Activated T-helper 17 cell treated with anti-CD3 and anti-CD28 coated beads, Interleukin-2, amount 50 U/mL, for 72 hours (primary cell): ENCODE results near the gene PARD6A. TPM values are rescaled to one million over a fixed set of nuclear protein-coding genes. Genes with fewer than 3 reads are reported as not detected.

ENCODE experiments used
- ATAC-seq: fragments of 150-1000 bp; cut with Tn5 transposase; replicated peaks from 2 replicates; pipeline ENCODE4 v1.10.0; 2021; ENCODE audit warnings: mild to moderate bottlenecking, moderate library complexity
- H3K27ac Mint-ChIP-seq: one replicate; pipeline ENCODE4 v1.8.0; 2022; ENCODE audit warnings: mixed read lengths
- H3K27me3 Mint-ChIP-seq: one replicate; pipeline ENCODE4 v1.8.0; 2022; ENCODE audit warnings: mixed read lengths
- H3K36me3 Mint-ChIP-seq: one replicate; pipeline ENCODE4 v1.8.0; 2022; ENCODE audit warnings: low read depth, mild to moderate bottlenecking, mixed read lengths
- H3K4me1 Mint-ChIP-seq: one replicate; pipeline ENCODE4 v1.8.0; 2022; ENCODE audit warnings: mixed read lengths
- H3K4me3 Mint-ChIP-seq: one replicate; pipeline ENCODE4 v1.8.0; 2022; ENCODE audit warnings: mild to moderate bottlenecking, mixed read lengths
- H3K9me3 Mint-ChIP-seq: one replicate; pipeline ENCODE4 v1.8.0; 2022; ENCODE audit warnings: mixed read lengths
- total RNA-seq, 2 donors: library from RNA; stranded (reverse); gene quantifications; one replicate each; pipeline ENCODE4 v1.2.3, GENCODE V29; 2022

PARD6A gene
- total RNA-seq, 2 donors from 2014 or later: 10.7 to 16.5 TPM

DNA sequence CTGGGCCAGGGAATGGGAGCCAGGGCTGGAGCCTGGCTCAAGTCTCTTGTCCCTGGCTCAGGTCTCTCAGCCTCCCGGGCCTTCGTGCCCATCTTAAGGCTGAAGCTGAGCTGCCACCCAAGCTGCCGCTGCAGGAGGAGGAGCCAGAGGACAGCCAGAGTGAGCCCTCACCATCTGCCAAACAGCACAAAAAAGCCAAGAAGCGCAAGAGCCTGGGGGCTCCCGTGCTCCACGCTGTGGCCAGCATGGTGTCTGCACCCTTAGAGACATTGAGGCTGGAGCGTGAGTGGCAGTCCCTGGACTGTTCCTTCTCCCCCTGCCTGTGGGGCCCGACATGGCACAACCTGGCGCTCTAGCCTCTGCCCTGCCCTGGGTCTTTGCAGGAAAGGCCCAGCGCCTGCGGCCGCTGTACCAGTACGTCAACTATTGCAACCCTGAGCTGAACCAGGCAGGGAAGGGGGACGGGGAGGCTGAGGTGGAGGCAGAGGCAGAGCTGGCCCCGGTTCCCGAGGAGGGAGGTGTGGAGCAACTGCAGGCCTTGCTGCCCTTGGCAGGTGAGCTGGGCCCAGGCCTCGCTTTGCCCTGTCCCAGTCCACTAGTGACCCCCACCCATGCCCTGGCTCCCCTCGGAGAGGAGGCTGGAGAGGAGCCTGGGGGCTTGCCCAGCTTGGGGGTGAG lies 7.2 kb downstream of the PARD6A start:
- no peak overlapping the region for H3K27ac Mint-ChIP-seq
- H3K9me3 Mint-ChIP-seq: no peaks in the 10 kb centered on the region
- ATAC-seq: peak; percentile 82
- H3K27me3 Mint-ChIP-seq: no peaks in the 10 kb centered on the region
- peak overlapping the region; percentile 77 for H3K4me3 Mint-ChIP-seq
- no peaks in the 10 kb centered on the region for H3K36me3 Mint-ChIP-seq
- peaks cover 14% of the 10 kb centered on the region for H3K4me1 Mint-ChIP-seq

DNA sequence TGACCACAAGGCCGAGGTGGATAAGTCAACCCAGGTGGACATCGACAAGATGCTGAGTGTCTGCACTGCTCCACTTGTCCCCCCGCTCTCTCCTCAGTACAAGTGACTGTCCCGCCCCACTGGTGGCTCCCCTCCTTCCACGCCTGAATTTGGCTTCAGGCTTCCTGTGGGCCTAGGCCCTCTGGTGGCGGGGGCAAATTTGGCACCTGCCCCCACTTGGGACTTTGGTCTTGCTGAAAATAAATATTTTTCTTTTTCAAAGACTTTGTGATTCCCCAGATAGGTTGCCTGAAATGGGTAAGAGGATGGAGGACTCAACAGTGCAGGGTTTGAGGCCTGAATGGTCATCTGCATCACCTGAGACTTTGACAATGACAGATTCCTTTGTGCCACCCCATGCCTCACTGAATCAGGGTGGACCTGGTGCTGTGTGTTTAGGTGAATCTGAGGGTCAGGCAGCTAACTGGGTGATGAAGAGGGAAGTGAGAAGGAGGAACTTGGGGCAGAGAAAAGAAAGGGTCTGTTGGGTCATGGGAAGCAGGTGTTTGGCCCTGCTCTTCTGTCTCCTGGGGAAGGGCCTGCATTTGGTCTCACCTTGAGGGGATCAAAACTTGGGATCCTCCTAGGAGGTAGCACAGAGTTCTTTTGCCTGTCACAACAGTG lies 7.9 kb downstream of the PARD6A start:
- H3K9me3 Mint-ChIP-seq: no peaks in the 10 kb centered on the region
- H3K4me3 Mint-ChIP-seq: no peak overlapping the region
- H3K4me1 Mint-ChIP-seq: peaks cover 14% of the 10 kb centered on the region
- ATAC-seq: no peak
- no peaks in the 10 kb centered on the region for H3K27me3 Mint-ChIP-seq
- H3K27ac Mint-ChIP-seq: no peak overlapping the region
- no peaks in the 10 kb centered on the region for H3K36me3 Mint-ChIP-seq

DNA sequence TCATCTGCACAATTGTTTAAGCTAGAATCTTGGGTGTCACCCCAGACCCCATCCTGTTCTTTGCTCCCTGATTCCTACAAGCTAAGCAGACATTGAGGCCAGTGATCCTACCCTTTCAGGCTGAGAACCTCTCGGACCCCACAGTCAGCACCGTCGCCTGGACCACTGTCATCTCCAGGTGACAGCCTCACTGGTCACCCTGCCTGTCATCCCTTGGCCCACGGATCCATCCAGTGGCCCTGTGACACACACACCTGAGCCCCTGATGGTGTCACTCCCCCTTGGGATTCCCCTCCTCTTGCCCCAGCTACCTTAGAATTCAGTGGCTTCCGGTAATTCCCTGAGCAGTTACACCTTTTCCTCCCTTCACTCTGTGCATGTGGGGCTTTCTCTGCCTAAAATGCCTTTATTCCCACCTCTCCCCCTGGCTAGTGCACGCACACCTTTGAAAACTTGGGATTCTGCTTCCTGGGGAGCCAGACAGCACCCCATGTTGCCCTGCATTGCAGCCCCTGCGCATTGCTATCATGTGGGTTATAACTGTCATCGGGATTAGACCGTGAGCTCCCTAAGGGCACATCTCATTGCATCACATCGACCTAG lies 8.8 kb downstream of the PARD6A start:
- Mint-ChIP-seq H3K36me3 (no peaks in the 10 kb centered on the region), H3K4me3 (no peak overlapping the region), H3K27ac (no peak overlapping the region), H3K9me3 (no peaks in the 10 kb centered on the region), H3K4me1 (peaks cover 10% of the 10 kb centered on the region), H3K27me3 (no peaks in the 10 kb centered on the region)
- ATAC-seq: no peak

DNA sequence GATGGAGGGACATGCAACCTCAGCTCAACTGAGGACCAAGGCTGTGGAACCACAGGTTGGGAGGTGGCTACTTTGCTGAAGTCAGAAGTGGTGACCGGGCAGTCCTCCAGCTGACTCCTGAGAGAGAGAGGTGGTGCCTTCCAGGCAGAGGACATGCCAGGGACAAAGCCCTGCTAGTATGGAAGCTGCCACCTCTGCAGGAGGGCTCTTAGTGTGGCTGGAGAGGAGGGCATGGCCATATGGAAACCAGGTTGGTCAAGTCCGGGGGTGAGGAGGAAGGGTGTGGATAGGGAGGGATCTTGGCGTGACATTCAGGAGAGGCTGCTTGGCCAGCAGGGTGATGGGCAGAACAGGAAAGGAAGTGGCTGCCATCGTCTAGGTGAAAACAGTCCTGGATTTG lies 11.5 kb downstream of the PARD6A start:
- Mint-ChIP-seq H3K9me3 (no peaks in the 10 kb centered on the region), H3K4me3 (no peak overlapping the region), H3K4me1 (peaks cover 5% of the 10 kb centered on the region), H3K27me3 (no peaks in the 10 kb centered on the region), H3K27ac (no peak overlapping the region), H3K36me3 (no peaks in the 10 kb centered on the region)
- ATAC-seq: no peak

DNA sequence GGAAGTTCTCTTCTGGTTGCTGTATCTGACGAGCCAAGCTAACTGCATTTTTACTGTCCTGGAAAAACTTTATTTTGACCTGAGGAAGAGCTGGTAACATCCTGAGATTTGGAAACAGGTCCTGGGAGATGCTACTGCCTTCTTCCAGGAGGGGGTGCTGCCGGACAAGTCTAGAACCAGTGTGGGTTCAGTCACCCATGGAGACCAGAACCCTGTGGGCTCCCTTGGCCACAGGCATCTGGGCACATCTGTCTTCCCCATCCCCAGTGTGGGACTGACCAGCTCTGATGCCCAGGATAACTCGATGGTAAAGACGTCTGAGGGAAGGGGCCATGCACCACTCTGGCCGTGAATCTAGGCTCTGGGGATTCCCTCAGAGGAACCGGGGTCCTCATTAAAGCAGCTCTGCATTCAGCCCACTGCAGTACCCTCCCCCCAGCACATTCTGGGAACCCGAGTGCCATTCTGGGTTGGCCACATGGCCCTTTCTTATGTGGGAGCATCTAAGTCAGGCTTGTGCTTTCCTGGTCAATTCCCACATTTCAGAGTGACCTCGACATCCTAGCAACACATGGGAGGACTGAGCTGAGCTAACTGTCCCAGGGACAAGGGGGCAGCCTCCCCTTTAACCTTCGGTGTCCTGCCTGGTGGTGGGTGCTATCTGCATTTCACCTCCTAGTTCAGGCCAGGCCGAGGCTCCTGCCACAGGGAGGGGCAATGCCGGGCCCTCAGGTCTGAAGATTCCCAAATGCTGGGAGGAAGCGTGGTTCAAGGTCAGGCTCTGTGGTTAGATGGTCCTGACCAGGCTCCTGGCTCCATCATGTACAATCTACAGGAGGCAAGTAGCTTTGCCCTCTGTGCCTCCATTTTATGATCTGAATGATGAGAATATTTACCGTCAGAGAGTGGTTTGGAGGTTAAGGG lies 12.2 kb downstream of the PARD6A start:
- no peak overlapping the region for H3K4me3 Mint-ChIP-seq
- H3K27me3 Mint-ChIP-seq: no peaks in the 10 kb centered on the region
- peaks cover 5% of the 10 kb centered on the region for H3K4me1 Mint-ChIP-seq
- H3K36me3 Mint-ChIP-seq: no peaks in the 10 kb centered on the region
- ATAC-seq: peak; percentile 53
- H3K27ac Mint-ChIP-seq: peak overlapping the region; percentile 75
- H3K9me3 Mint-ChIP-seq: no peaks in the 10 kb centered on the region

DNA sequence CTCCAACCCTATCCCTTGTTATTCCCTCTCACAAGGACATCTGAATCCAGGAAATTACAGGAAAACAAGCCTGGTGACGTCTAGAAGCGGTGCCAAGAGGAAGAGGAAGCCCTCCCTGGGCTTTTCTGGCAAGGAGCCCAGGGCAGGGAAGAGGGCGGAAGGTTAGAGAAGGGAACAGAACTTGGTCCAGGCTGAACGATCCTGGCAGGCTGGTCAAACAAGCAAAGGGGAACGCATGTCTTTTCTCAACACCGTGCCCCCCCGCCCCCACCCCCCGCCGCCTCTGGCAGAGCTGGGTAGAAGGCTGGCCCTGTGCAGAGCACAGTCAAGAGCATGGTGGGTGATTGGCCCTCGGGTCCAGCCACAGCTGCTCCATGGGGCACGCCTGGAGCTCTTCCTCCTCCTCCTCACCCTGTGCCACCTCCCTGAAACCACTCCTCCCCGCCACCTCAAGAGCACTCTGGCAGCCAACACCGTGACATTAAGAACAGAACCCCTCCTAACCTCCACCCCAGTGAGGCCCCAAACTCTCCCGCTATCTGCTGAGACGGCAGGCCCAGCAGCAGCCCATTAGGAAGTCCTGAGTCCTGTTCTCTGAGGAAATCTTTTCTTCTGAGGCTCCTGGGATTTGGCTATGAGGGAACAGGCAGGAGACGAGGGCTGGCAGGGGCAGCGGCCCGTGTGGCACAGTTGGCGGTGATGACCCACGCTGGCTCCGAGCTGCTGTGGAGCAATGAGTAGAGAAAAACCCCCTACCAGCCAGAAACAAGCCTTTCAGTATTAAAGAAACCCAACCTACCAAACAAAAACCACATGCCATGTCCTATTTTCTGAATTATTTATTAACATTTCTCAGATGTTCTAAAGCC lies 13.2 kb downstream of the PARD6A start:
- Mint-ChIP-seq H3K9me3 (no peaks in the 10 kb centered on the region), H3K27ac (peak overlapping the region; percentile 75), H3K27me3 (no peaks in the 10 kb centered on the region), H3K36me3 (no peaks in the 10 kb centered on the region), H3K4me1 (peaks cover 5% of the 10 kb centered on the region), H3K4me3 (no peak overlapping the region)
- ATAC-seq: no peak

DNA sequence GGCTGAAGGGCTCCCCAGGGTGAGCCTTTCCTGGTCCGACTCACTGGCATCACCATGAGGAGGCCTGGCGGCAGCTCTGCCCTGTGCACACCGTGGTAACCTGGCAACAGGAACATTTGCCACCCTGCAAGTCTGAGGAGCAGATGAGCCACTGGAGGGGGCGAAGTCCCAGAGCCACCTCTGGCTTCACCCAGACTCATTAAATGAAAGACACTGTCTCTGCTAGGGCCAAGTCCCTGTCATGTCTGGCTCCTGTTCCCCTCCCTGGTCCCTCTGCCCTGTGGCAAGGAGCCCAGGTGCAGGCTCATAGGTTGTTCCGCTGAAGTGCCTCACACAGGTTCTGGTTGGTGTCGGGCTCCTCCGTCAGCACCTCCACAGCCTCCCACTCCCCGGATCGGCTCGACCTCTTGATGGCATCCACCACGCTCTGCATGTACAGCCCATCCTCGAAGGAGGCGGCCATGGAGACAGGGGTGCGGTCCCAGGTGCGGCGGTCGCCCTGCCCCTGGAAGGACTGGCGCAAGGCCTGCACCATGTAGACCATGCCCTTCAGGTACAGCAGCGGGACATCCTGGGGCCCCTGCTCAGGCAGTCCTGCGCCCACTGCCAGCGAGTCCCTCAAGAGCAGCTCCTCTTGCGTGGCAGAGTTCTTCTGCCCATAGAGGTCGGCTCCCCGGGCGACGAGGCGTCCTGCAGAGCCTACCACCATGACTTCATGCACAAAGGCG lies 14.3 kb downstream of the PARD6A start:
- Mint-ChIP-seq H3K36me3 (no peaks in the 10 kb centered on the region), H3K4me1 (peaks cover under 1% of the 10 kb centered on the region), H3K4me3 (no peak overlapping the region), H3K9me3 (no peaks in the 10 kb centered on the region), H3K27me3 (no peaks in the 10 kb centered on the region), H3K27ac (peak overlapping the region; percentile 75)
- no peak for ATAC-seq

DNA sequence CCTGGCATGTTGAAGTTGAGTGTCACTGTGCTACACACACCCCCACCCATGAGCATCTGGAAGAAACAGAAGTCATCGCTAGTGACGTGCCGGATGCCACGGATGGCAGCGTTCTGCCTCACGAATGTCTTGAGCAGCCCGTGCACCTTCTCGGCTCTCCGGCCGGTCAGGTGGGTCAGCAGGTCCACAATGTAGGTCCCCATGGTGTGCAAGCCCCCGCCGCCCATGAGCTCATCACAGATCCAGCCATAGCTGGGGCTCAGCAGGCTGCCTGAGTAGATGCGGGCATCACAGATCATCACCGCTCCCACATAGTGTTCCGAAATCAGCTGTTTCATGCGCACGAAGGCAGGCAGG lies 14.8 kb downstream of the PARD6A start:
- no peaks in the 10 kb centered on the region for H3K27me3 Mint-ChIP-seq
- H3K4me3 Mint-ChIP-seq: no peak overlapping the region
- no peaks in the 10 kb centered on the region for H3K4me1 Mint-ChIP-seq
- H3K9me3 Mint-ChIP-seq: no peaks in the 10 kb centered on the region
- no peaks in the 10 kb centered on the region for H3K36me3 Mint-ChIP-seq
- H3K27ac Mint-ChIP-seq: no peak overlapping the region
- ATAC-seq: no peak

DNA sequence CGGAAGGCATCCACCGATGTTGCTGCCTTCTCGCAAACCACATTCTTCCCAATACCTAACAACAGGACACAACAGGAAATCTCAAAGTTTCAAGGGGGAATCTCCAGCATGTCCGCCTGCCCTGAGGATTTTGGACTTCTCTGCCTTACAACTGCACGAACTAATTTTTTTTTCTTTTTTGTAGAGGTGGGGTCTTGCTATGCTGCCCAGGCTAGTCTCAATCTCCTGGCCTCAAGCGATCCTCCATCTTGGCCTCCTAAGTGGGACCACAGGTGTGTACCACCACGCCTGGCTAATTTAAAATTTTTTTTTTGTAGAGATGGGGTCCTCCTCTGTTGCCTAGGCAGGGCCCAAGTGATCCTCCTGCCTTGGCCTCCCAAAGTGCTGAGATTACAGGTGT lies 15.2 kb downstream of the PARD6A start:
- Mint-ChIP-seq H3K9me3 (no peaks in the 10 kb centered on the region), H3K36me3 (no peaks in the 10 kb centered on the region), H3K27ac (no peak overlapping the region), H3K27me3 (no peaks in the 10 kb centered on the region), H3K4me3 (no peak overlapping the region), H3K4me1 (no peaks in the 10 kb centered on the region)
- no peak for ATAC-seq

DNA sequence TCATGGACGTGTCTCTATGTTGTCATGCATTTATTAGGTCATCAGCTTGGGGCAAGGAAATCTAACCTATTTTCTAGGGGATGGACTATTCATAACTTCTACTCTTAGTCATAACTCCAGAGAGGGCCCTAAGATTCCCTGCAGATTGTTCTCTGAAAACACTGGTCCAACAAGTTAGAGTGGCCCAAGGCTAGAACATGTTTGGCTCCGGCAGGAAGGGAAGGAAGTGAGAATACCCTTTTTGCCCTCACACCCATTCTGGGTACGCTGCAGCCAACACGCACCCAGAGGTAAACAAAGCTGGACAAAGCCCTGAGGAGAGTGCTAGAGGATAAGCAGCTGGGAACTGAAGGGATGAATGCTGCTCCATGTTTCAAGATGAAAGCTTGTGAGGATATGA lies 15.8 kb downstream of the PARD6A start:
- H3K4me1 Mint-ChIP-seq: no peaks in the 10 kb centered on the region
- no peak overlapping the region for H3K27ac Mint-ChIP-seq

DNA sequence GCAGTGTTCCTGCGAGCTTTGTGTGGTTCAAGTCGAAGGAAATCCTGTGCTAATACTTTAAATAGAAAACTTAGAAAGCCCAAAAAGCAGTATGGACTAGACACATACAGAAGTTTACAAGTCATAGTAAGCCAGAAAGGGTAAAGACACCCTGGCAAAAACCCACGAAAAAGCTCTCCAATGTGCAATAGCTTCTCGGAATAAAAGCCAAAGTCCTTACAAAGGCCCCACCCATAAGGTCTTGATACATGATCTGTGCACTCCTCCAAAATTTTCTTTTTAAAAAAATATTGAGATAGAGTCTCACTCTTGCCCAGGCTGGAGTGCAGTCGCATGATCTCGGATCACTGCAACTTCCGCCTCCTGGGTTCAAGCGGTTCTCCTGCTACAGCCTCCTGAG lies 16.2 kb downstream of the PARD6A start:
- H3K27ac Mint-ChIP-seq: no peak overlapping the region
- no peaks in the 10 kb centered on the region for H3K27me3 Mint-ChIP-seq
- no peak overlapping the region for H3K4me3 Mint-ChIP-seq
- no peaks in the 10 kb centered on the region for H3K4me1 Mint-ChIP-seq
- H3K9me3 Mint-ChIP-seq: no peaks in the 10 kb centered on the region
- H3K36me3 Mint-ChIP-seq: no peaks in the 10 kb centered on the region
- no peak for ATAC-seq

More for the DNA sequence above, 15.8 kb downstream of the PARD6A start:
- Mint-ChIP-seq H3K4me3 (no peak overlapping the region), H3K27me3 (no peaks in the 10 kb centered on the region), H3K36me3 (no peaks in the 10 kb centered on the region), H3K9me3 (no peaks in the 10 kb centered on the region)
- ATAC-seq: no peak

DNA sequence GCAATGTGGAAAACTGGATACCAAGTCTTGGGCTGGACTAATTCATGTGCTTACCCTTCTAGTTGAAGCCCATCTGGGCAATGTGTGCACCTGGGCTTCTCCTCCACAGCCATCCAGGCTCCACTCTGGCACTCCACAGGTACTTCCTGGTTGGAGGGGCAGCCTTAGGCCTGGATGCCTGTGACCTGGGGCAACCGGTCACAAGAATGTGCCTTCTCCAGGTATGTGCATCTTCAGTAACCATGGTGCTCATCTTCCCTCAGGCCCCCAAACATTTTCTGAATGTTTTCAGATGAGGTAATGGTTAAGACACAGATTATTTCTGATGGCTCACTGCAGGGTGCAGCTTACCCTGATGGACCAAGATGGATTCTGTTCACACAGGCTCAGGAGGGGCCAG lies 17.0 kb downstream of the PARD6A start:
- no peaks in the 10 kb centered on the region for H3K9me3 Mint-ChIP-seq
- peaks cover 5% of the 10 kb centered on the region for H3K36me3 Mint-ChIP-seq
- H3K27ac Mint-ChIP-seq: peak overlapping the region; percentile 17
- H3K4me1 Mint-ChIP-seq: no peaks in the 10 kb centered on the region
- H3K4me3 Mint-ChIP-seq: no peak overlapping the region
- H3K27me3 Mint-ChIP-seq: no peaks in the 10 kb centered on the region
- ATAC-seq: no peak

DNA sequence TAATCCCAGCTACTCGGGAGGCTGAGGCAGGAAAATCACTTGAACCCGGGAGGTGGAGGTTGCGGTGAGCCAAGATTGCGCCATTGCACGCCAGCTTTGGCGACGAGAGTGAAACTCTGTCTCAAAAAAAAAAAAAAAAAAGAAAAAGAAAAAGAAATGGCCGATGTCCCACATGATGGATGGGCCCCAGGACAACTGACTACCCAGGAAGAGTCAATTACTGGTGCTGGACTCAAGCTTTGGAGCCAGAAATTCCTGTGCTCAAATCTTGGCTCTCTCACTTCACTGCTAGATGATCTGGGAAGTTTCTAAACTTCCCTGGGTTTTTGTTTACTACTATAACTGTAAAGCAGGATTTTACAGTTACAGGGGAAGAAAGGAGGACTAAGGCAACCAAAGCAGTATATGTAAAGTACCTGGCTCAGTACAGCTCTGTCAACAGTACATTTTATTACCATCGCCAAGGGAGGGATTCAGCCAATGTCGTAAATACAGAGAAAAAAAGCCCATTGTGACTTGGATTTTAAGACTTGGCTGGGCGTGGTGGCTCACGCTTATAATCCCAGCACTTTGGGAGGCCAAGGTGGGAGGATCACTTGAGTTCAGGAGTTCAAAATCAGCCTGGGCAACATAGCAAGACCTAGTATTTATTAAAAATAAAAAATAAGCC lies 17.7 kb downstream of the PARD6A start:
- H3K27me3 Mint-ChIP-seq: no peaks in the 10 kb centered on the region
- no peak overlapping the region for H3K4me3 Mint-ChIP-seq
- no peak for ATAC-seq
- peaks cover 1% of the 10 kb centered on the region for H3K4me1 Mint-ChIP-seq
- H3K27ac Mint-ChIP-seq: peak overlapping the region; percentile 17
- peaks cover 12% of the 10 kb centered on the region for H3K36me3 Mint-ChIP-seq
- H3K9me3 Mint-ChIP-seq: no peaks in the 10 kb centered on the region
